Sciatic nerve (tissue), 2 donors: Measurements from ENCODE around the gene ANAPC10. TPM values are rescaled to one million over a fixed set of nuclear protein-coding genes. Genes with fewer than 3 reads are reported as not detected.
A peak's percentile ranks its signal among the peaks of the same experiment; 100 is the strongest.
"Not testable (repeated sequence)": the region's sequence is repeated elsewhere in the genome, so short reads cannot be mapped to it uniquely, and the experiment has no call there.

Experiments used
- ATAC-seq: fragments of 200-7000 bp; cut with Tn5 transposase; one replicate; pipeline ENCODE4 v1.9.1; 2020; ENCODE audit warnings: mild to moderate bottlenecking, moderate library complexity
- DNase-seq: peaks from one replicate; pipeline ENCODE4 v3.0.0-alpha.2; 2020; ENCODE audit warnings: low spot score
- intact Hi-C: fragments of 100-400 bp; cut with DNase I; formaldehyde crosslinking; loops from one replicate; pipeline ENCODE4 v1.14.2; 2022
- total RNA-seq: library from RNA; stranded (reverse); fragmentation: NEBNext Ultra II Directional; extraction: Animal tissue kit (Norgen Biotek cat#: 25700); gene quantifications from one replicate; pipeline ENCODE4 v1.2.1, GENCODE V29; 2021
- donor health status: DM: no; HTN: no; CAD: no.
- donor health status: DM: no; HTN: no; CAD: no.

The ANAPC10 gene
- total RNA-seq, 1 donor from 2014 or later: 22.5 TPM

DNA sequence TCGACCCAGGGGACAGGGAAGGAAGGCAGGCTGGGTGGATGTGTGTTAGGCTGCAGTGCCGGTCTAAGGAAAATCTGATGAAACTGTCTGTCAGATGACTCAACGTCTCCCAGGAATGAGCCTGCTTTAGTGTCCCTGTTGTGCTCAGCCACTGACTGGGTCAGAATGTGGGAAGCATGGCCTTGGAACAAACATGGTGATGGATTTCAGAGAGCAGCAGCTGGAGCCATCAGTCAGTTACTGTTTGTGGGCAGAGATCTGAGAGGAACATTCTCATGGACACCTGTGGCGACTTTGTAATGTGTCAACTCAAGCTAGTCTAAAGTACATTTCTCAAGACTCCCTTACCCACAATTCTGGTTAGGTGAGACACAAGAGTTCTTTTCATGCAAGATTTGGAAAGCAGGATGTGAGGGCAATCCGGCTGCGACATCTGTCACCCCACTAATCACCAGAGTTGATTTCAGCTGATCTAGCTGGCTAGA is 63.2 kb downstream of the ANAPC10 start:
- no peak for DNase-seq
- peak; percentile 30 for ATAC-seq
- intact Hi-C loops: no loop called here

DNA sequence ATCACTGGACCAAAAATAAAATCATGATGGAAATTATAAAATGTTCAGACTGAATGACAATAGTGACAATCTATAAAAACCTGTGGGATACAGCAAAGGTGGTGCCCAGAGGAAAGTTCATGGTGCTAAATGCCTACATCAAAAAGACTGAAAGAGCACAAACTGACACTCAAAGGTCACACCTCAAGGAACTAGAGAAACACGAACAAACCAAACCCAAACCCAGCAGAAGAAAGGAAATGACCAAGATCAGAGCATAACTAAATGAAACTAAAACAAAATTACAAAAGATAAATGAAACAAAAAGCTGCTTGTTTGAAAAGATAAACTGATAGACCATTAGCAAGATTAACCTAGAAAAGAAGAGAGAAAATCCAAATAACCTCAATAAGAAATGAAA is 78.7 kb downstream of the ANAPC10 start:
- ATAC-seq (no peak), DNase-seq (no peak)
- intact Hi-C loops: no loop called here

- ATAC-seq: no peak
- no peak for DNase-seq
- intact Hi-C loops: no loop called here
Measured at GRCh38 chr4:145014365-145014764, 83.6 kb downstream of the ANAPC10 start.

- ATAC-seq (peak; percentile 50), DNase-seq (no peak)
- intact Hi-C loops: no loop called here
Measured at GRCh38 chr4:145012841-145013240, 85.2 kb downstream of the ANAPC10 start.

- intact Hi-C loops: no loop called here
- ATAC-seq: no peak
Measured at GRCh38 chr4:145011636-145012035, 86.4 kb downstream of the ANAPC10 start.

DNA sequence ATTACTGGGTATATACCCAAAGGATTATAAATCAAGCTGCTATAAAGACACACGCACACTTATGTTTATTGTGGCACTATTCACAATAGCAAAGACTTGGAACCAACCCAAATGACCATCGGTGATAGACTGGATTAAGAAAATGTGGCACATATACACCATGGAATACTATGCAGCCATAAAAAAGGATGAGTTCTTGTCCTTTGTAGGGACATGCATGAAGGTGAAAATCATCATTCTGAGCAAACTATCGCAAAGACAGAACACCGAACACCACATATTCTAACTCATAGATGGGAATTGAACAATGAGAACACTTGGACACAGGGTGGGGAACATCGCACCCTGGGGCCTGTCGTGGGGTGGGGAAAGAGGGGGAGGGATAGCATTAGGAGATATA is 87.7 kb downstream of the ANAPC10 start:
- ATAC-seq, intact Hi-C loops, DNase-seq: not testable (repeated sequence)

More at GRCh38 chr4:145011636-145012035, 86.4 kb downstream of the ANAPC10 start:
- DNase-seq: no peak

GRCh38 chr4:145003675-145004074 is 94.3 kb downstream of the ANAPC10 start:
- intact Hi-C loops: no loop called here
- no peak for ATAC-seq
- DNase-seq: no peak

GRCh38 chr4:145001635-145002034 is 96.4 kb downstream of the ANAPC10 start:
- DNase-seq (no peak), ATAC-seq (no peak)
- intact Hi-C loops: no loop called here

- intact Hi-C loops, ATAC-seq, DNase-seq: not testable (repeated sequence)
Measured at GRCh38 chr4:145000656-145001055, 97.3 kb downstream of the ANAPC10 start.

- intact Hi-C loops: no loop called here
- ATAC-seq (no peak), DNase-seq (no peak)
Measured at GRCh38 chr4:144989306-144989705, 108.7 kb downstream of the ANAPC10 start.

DNA sequence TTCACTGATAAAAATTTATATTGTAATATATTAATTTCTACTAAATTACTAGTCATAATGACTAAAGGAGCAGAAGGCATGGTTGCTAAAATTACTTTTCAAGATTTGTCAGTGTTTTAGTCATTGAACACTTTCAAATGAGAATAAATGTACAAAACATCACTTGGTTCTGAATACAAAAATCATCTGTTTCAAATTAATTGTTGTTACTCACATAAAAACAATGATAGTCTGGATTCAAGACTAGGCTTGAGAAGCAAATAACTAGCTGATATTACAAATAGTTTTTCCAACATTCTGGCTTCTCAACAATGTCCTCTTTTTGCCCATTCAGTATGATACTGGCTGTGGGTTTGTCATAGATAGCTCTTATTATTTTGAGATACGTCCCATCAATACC is 112.5 kb downstream of the ANAPC10 start:
- intact Hi-C loops: no loop called here
- ATAC-seq (peak; percentile 30), DNase-seq (no peak)

- DNase-seq: no peak
- intact Hi-C loops: no loop called here
- ATAC-seq: peak; percentile 50
Measured at GRCh38 chr4:144985014-144985413, 113.0 kb downstream of the ANAPC10 start.

GRCh38 chr4:144984241-144984640 is 113.8 kb downstream of the ANAPC10 start:
- peak; percentile 26 for ATAC-seq
- DNase-seq: no peak
- intact Hi-C loops: no loop called here

GRCh38 chr4:144975718-144976117 is 122.3 kb downstream of the ANAPC10 start:
- DNase-seq (no peak), ATAC-seq (no peak)
- intact Hi-C loops: no loop called here

- DNase-seq (no peak), ATAC-seq (no peak)
- intact Hi-C loops: no loop called here
Measured at GRCh38 chr4:144970597-144970996, 127.4 kb downstream of the ANAPC10 start.

GRCh38 chr4:144969821-144970220 is 128.2 kb downstream of the ANAPC10 start:
- no peak for DNase-seq
- ATAC-seq: no peak
- intact Hi-C loops: no loop called here

- intact Hi-C loops: no loop called here
- ATAC-seq: no peak
- DNase-seq: no peak
Measured at GRCh38 chr4:144968606-144969005, 129.4 kb downstream of the ANAPC10 start.

GRCh38 chr4:144967161-144967560 is 130.8 kb downstream of the ANAPC10 start:
- ATAC-seq: no peak
- intact Hi-C loops: no loop called here

DNA sequence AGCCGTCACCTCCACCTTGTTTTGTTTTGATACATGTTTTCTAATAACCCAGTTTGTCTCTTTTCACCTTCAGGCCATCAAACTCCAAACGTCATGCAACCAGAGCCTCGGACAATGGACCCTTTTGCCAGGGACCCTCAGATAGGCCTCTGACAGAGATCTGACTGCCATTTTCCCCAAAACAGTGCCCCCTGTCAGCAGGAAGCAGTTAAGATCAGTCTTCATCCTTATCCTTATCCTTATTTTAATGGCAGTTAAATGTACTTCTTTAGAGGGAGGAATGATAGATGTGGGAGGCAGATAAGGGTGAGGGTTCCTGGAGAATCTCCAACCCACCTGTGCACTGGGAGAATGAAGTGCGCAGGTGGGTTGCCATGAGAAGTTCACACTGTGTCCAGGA is 135.7 kb downstream of the ANAPC10 start:
- DNase-seq (no peak), ATAC-seq (no peak)
- intact Hi-C loops: no loop called here

More at GRCh38 chr4:144967161-144967560, 130.8 kb downstream of the ANAPC10 start:
- no peak for DNase-seq

- no peak for DNase-seq
- intact Hi-C loops: no loop called here
- ATAC-seq: no peak
Measured at GRCh38 chr4:144955104-144955503, 142.9 kb downstream of the ANAPC10 start.

- DNase-seq (no peak), ATAC-seq (no peak)
- intact Hi-C loops: no loop called here
Measured at GRCh38 chr4:144954230-144954629, 143.8 kb downstream of the ANAPC10 start.

DNA sequence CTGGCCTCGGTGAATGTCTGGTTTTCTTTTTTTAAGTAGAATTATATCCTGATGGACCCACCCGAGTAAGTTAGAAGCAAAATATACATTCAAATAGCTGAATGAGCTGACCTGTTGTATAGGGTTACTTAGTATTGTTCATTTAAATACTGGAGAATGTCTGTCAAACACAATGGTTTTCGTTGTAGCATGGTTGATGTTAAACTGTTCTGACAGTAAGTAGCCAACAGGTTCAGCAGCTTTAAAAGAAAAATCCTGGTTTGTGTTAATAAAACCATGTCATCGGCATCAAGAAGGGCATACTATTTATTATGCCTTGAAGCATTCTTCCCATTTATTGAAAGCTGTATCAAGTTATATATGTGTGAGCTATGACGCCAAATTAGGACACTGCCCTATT is 149.6 kb downstream of the ANAPC10 start:
- intact Hi-C loops: no loop called here

More for the DNA sequence above, 149.6 kb downstream of the ANAPC10 start:
- DNase-seq (no peak), ATAC-seq (no peak)
